NCI-H748 (cell line): ENCODE results near the gene RBBP6.
"Not testable (repeated sequence)": the region's sequence is repeated elsewhere in the genome, so short reads cannot be mapped to it uniquely, and the experiment has no call there.

Source experiments
- DNase-seq: peaks from one replicate; lab custom pipeline; 2025; ENCODE audit not compliant: unreplicated experiment; lab: John Stamatoyannopoulos, UW

Gene RBBP6

GRCh38 chr16:24539295-24539849 lies at the start of gene RBBP6:
Gene RBBP6 (plus strand): TSS chr16:24539566. CDS start chr16:24540627, 1,061 bp downstream.
- peak; percentile 93 for DNase-seq

DNA sequence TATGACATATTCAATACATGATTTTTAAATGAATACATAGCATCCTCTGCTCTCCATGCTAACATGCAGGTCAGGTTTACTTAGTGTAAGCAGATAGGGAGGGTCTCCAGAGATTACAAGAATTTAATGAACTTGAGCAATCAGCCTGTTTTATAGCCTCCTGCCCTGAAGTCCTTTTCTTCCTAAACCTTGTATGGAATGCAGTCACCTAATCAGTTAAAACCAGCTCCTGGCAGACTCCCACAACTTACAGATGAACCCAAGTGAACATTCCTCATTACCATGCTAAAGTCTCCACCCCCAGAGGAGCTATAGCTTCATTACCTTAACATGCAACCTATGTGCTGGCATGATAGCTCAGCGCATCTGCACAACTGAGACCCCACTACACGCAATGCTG lies 48.5 kb upstream of the RBBP6 start:
- no peak for DNase-seq

- no peak for DNase-seq
Observed at GRCh38 chr16:24491731-24492130, 47.6 kb upstream of the RBBP6 start.

DNA sequence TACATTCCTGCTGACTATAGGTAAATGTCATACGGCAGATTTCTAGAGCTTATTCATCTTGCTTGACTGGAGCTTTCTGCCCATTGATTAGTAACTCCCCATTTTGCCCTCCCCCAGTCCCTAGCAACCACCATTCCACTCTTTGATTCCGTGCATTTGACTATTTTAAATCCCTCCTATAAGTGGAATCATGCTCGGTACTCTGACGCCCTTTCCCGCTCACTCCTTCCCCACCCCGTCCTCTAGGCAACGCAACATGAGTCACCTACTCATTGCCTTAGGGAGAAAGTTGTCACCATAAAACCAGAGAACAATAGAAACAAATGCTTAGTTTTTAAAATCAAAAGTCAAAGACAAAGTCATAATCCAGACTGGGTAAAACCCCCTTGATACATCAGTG lies 45.5 kb upstream of the RBBP6 start:
- no peak for DNase-seq

DNA sequence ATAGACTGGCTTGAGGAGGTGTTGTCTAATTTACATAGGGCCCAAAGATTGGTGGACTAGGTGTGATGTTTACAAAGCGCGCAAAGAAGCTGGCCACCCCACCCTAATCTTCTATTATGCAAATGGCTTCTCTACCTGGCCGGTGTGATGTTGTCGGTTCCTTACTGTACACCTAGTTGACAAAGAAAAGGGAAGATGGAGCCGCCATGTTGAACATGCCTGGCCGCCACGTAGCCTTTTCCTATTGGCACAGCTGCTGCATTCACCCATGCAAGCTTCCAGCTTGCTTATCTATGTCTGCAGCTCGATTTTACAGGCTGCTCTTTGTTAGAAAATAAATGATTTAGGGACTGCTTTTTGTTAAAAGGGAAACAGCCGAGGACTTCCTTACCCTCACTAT lies 44.2 kb upstream of the RBBP6 start:
- DNase-seq, result not testable (repeated sequence)

DNA sequence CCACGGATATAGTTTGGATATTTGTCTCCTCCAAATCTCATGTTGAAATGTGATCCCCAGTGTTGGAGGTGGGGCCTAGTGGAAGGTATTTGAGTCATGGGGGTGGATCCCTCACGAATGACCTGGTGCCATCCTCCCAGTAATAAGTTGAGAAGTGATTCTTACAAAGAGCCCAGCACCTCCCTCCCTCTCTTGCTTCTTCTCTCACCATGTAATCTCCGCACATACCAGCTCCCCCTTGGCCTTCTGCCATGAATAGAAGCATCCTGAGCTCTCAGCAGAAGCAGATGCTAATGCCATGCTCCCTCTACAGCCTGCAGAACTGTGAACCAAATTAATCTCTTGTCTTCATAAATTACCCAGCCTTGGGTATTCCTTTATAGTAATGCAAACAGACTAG lies 41.9 kb upstream of the RBBP6 start:
- no peak for DNase-seq

DNA sequence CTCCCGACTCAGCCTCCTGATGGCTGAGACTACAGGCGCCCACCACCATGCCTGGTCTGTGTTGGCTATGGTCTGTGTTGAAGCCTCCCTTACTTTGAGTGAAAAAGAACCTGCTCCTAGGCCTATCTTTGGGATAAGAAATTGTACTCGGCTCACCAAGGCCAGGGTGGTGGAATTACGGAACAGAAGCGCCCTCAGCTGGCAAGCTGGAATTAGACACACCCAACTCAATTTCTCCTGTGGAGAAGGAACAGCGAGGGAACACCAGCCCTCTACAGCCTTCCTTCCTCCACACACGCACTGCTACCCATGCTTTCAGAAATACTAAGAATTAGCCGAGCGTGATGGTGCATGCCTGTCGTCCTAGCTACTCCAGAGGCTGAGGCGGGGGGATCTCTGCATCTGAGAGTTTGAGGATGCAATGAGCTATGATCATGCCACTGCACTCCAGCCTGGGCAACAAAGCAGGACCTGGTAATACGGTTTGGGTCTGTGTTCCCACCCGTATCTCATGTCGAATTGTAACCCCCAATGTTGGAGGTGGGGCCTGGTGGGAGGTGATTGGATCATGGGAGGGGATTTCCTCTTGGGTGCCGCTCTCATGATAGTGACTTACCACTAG lies 40.1 kb upstream of the RBBP6 start:
- DNase-seq, result peak; percentile 44

DNA sequence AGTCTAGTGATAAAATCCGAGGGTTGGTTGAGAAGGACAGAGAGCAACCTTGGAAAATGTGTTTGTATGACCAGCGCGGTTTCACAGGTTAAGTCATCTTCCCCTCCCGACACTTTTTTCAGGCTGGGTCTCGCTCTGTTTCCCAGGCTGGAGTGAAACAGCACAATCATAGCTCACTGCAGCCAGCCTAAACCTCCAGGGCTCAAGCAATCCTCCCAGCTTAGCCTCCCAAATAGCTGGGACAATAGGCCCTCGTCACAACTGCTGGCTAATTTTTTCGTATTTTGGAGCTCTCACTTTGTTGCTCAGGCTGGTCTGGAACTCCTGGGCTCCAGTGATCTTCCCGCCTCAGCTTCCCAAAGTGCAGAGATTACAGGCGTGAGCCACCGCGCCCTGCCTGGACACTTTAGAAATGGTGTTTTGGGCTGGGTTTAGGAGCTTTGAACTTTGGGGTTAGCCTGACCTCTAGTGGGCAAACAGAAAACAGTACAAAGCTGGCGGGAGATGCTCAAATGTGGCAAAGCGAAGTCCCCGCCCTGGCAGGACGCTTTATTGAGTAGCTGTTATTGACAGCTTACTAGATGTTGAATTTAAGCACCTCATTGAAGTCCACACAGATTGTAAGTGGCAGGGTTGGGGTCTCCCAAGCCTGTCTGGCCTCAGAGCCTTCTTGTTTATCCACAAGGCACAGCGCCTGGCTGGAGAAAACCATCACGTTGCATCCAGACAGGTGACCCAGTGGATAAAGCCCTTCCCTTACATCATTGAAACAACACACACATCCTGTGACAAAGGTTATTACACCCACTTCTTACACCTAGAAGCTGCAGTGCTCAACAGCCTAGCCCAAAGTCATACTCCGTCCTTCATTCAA lies 34.7 kb upstream of the RBBP6 start:
- peak; percentile 57 for DNase-seq

- DNase-seq, result no peak
Observed at GRCh38 chr16:24505959-24506358, 33.4 kb upstream of the RBBP6 start.

- peak; percentile 23 for DNase-seq
Observed at GRCh38 chr16:24507959-24508480, 31.3 kb upstream of the RBBP6 start.

DNA sequence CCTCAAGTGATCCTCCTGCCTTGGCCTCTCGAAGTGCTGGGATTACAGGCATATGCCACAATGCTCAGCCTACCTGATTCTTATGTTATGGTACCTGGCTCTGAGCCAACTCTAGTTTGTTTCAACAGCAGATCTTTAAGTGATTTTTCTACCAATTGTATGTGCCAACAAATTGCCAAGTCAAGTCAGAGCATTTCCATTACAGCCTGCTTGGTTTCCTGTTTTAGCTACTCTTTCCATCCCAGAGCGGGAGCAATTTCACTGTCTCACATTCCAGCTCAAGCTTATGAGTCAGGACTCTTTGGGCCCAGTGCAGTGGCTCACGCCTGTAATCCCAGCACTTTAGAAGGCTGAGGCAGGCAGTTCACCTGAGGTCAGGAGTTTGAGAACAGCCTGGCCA lies 30.8 kb upstream of the RBBP6 start:
- no peak for DNase-seq

- no peak for DNase-seq
Observed at GRCh38 chr16:24509536-24509935, 29.8 kb upstream of the RBBP6 start.

DNA sequence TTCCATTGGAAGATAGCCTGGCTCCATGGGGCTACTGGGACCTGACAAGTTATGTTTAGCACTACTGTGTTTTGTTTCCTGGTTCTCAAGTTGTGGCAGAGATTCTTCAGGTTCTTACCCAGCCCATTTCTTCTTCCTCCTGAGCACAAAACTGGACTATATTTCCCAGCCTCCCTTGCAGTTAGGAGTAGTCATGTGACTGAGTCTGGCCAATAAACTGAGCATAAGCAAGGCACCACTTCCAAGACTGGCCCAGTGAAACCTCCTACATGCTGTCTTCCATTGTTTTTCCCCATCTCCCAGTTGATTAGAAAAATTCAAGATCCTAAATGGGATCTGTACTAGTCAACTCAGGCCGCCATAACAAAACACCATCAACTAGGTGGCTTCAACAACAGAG lies 28.2 kb upstream of the RBBP6 start:
- no peak for DNase-seq

DNA sequence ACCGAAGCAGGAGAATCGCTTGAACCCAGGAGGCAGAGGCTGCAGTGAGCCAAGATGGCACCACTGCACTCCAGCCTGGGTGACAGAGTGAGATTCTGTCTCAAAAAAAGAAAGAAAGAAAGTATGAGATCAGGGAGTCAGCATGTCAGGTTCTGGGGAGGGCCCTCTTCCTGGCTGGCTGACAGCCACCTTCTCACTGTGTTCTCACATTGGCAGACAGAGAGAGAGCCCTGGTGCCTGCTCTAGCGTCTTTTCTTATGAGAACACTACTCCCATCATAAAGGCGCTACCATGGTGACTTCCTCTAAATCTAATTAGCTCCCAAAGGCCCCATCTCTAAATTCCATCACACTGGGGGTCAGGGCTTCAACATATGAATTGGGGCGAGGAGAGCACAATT lies 27.6 kb upstream of the RBBP6 start:
- no peak for DNase-seq

DNA sequence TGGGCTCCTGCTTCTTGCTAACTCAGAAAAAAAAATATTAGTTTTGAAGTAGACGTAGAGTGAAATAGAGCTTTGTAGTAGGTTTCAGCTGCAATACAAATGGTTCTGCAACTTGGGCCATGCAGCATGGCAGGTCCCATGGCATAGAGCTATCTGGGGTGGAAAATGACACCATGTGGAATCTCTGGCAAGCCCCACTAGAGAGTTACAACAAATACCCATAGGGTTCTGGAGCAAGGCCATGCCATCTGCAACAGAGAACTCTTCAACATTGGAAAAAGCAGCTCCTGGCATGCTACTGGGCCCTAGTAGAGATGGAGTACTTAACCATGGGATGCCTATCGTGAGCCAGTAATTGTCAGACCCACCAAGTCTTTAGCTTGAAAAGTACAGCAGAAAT lies 25.3 kb upstream of the RBBP6 start:
- DNase-seq, result no peak

GRCh38 chr16:24515186-24515585 lies 24.2 kb upstream of the RBBP6 start:
- DNase-seq, result no peak

GRCh38 chr16:24516900-24517669 lies 22.3 kb upstream of the RBBP6 start:
- DNase-seq, result peak; percentile 65

DNA sequence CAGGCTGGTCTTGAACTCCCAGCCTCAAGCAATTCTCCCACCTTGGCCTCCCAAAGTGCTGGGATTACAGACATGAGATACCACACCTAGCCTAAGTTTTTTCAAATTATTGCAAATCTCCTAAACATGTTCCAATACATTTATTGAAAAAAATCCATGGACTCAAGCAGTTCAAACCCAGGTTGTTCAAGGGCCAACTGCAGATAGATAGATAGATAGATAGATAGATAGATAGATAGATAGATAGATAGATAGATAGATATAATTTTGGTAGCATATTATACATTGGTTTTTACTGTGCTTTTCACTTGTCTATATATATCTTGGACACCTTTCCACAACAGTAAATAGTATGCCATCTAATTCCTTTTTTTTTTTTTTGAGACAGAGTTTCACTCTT lies 20.9 kb upstream of the RBBP6 start:
- no peak for DNase-seq

DNA sequence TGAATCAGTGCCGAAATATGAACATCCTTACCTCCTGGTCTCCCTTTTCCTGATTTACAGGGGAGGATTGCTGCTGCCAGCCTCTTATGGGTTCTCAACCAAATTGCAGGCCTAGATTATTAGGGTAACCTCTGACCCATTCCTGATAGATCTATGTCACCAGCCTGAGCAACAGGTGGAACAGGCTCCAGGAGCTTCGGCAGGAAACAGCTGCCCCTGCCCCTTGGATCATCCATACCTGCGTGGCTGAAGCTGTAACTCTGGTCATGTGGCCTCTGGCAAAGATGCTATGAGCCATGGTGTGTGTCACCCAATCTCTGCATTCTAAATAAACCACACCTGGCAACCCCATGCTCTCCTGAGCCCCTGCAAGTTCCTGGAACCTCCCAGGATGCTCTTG lies 18.4 kb upstream of the RBBP6 start:
- DNase-seq, result no peak

GRCh38 chr16:24522751-24523150 lies 16.6 kb upstream of the RBBP6 start:
- no peak for DNase-seq

GRCh38 chr16:24523569-24523968 lies 15.8 kb upstream of the RBBP6 start:
- DNase-seq, result no peak
